Jurkat, Clone E6-1 (cell line): ENCODE results near the gene TMEM273.

Source experiments
- DNase-seq: peaks from one replicate; pipeline ENCODE4 v3.0.0-alpha.2; 2011; ENCODE audit warnings: low read depth, low spot score
- H3K4me3 ChIP-seq: 2 replicates; pipeline ENCODE4 v1.5.1; 2011; ENCODE audit warnings: mild to moderate bottlenecking, low read length, control low read depth, moderate library complexity

Gene TMEM273

DNA sequence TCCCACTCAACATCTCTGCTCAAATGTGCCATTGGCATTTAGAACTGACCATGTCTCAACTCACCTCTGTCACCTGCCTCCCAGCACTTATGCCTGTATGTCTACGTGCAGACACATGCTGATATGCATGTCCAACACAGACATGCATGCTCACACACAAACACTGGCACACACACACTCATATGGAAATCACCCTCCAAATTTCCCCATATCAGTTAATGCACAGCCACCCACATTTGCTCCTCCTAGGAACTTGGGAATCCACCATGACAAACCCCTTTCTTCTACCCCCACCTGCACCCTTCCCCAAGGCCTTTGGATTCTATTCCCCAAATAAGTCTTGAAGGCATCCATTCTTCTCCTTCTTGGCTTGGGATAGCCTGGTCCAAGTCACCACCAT is 58.8 kb downstream of the TMEM273 start:
- DNase-seq: no peak
- no peak overlapping the region for H3K4me3 ChIP-seq

DNA sequence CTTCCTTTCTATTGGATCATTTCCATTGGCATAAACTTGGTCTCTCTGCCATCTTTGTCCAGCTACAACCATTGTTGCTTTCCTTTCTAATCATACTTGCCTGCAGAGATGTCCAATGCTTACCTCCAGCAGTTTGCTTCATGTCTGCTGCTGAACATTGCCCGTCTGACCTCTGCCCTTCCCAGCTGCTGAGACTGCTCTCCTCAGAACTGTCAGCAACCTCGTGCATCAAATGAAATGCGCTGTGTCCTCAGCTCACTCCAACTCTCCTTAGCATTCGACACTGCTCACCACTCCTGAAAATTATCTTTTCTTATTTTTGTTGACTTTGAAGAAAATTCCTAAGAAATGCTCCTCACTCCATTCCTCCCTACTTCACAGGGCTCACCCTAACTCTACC is 59.3 kb downstream of the TMEM273 start:
- no peak for DNase-seq
- H3K4me3 ChIP-seq: no peak overlapping the region

DNA sequence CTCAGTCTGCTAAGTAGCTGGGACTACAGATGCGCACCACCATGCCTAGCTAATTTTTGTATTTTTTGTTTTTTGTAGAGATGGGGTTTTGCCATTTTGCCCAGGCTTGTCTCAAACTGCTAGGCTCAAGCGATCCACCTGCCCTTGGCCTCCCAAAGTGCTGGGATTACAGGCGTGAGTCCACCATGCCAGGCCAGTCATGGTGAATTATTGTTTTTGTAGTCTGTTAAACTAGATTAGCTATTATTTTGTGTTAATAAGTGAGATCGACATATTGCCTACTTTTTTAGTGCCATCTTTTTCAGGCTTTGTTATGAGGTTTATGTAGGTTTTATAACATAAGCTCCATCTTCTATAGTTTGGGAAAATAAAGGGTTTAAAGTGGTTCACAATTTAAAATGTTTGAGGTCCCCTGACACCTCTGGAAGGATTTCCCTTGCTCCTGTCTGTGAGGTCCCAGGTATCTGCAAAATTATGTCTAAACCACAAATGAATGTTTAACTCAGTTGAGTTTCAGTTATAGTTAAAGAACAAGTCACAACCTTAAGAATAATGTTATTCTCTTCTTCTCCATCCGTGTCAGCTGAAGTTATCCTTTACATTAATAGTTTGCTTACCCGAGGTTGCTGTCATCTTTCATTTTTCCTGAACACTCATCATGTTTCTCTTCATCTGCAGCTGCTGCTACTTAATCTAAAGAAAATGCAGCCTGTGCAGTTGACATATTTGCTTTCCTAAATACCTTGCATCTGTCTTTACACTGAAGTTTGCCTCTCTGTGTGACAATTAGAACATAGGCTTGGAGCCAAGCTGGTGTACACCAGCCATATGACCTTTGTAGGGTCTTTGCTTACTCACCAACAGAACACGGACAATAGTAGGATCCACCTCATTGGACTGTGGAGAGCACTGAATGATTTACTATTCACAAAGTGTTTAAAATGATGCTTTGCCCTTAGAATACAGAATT is 63.9 kb downstream of the TMEM273 start:
- H3K4me3 ChIP-seq: no peak overlapping the region
- DNase-seq: no peak

DNA sequence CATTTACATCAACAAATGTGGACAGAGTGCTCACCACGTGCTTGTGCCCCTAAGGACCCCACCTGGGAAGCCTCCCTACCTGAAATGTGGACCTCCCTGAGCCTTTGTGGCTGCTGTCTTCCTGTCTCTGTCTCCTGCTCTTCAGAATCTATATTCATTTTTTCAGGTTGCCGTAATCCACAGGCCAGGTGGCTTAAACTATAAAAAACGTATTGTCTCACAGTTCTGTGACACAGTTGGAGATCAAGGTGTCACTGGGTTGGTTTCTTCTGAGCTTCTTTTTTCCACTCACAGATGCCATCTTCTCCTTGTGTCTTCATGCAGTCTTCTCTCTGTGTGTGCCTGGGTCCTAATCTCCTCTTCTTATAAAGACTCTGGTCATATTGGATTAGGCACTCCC is 67.3 kb downstream of the TMEM273 start:
- DNase-seq: no peak
- no peak overlapping the region for H3K4me3 ChIP-seq

DNA sequence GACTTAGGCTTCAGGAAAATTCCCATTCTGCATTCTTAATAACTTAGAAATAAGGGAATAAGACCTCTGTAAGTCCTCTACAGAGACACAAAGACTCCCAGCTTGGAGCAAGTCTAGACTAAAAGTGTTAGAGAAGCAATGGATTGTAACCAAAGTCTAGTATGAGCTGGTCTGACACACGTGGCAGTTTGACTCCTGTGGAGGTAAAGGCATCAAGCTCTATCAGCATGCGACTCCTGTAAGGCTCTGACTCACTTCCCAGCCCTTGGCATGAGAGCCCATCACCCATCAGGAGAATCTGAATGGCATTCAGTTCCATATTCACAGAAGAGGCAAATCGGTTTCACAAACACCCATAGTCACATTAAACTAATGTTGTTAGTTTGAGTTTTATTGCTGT is 68.4 kb downstream of the TMEM273 start:
- no peak for DNase-seq
- H3K4me3 ChIP-seq: no peak overlapping the region

DNA sequence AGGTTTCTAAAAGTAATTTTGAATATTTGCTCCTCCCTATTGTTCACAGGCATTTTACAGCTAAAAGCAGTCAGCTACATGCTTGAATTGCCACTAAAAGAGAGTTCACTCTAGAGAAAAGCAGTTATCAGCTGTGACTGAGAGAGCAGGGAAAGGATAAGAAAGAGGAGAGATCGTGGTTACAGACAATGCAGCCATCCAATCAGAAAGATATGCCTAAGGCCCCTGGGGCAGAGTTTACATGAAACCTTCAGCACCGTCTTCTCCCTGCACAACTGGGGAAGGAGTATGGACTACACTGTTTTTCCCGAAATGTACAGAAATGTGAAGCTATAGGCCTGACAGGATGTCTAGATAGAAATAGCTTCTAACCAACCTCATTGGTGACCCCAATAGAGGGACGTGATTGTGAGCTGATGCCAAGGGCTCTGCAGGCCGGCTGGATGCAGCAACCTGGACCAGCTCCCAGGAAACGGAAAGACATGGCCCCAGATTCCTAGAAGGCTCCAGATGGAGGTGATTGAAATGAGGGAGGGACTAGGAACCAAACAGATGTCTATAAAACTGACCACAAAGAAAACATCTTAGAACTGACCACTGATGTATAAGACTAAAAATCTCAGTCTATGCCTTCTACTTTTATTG is 69.6 kb downstream of the TMEM273 start:
- H3K4me3 ChIP-seq: no peak overlapping the region
- DNase-seq: no peak

DNA sequence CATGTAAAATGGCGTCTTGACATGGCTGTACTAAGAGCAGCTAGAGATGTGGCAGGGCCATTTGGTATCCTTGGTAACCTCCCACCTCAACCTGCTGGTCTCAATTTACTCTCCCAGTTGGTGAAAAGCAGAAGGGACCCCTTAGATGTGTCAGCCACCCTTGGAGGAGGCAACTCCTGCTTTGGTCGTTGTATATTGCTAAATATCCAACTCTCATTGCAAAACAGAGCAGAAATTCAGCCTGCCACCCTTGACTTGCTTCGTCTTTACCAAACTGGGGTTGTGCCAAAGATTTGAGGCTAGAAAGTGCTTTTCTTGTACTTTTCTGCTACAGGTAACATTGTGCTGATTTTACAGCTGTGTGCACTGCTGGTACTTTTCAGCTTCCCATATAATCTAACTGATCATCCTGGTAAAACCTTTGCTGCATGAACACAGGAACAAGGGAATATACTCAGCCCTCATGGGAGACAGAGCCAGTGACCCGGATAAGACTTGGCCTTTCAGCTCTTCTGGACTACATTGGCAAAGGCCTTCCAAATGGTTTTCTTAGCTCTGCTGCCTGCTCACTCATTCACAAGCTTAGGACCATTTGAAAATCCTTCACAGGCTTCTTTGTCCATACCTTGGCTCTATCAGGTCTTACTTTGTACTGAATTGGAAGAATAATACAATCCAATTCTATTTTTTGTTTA is 70.7 kb downstream of the TMEM273 start:
- no peak for DNase-seq
- no peak overlapping the region for H3K4me3 ChIP-seq

DNA sequence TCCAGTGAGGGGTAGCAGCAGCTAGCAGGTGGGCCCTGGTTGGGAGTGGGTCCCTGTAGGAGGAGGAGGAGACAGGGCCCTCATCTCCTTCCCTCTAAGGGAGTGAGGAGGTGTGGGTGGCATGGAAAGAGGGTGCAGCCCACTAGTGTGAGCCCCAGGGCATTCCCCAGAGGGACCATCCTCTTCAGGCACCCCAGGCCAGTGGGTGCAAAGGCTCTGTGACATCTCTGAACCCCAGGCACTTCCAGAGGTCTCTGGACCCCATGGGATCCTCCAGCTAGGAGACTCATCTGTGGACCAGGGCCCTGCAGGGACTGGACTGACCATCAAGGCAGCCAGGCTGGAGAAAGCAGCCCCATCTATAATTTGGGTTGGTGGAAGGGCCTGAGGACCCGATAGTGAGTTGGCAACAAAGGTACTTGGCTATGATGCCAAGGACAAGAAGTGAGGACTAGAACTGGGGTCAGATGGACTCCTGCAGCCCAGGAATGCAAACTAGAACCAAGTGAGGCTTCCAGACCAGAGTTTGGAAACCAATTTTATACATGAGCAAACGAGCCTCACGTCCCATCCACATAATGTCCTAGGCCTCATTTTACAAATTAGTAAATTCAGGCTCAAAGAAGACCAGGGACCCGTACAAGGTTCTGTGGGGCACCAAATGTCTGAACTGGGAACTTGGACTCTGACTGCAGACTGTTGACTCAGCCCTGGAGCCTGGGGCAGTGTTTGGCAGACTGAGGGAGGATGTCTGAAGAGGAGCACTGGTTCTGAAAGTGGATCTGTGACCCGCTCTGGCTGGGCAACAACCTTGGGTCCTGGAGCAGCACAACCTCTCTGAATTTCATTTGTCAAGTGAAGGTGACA is 71.4 kb downstream of the TMEM273 start:
- no peak overlapping the region for H3K4me3 ChIP-seq
- DNase-seq: no peak

DNA sequence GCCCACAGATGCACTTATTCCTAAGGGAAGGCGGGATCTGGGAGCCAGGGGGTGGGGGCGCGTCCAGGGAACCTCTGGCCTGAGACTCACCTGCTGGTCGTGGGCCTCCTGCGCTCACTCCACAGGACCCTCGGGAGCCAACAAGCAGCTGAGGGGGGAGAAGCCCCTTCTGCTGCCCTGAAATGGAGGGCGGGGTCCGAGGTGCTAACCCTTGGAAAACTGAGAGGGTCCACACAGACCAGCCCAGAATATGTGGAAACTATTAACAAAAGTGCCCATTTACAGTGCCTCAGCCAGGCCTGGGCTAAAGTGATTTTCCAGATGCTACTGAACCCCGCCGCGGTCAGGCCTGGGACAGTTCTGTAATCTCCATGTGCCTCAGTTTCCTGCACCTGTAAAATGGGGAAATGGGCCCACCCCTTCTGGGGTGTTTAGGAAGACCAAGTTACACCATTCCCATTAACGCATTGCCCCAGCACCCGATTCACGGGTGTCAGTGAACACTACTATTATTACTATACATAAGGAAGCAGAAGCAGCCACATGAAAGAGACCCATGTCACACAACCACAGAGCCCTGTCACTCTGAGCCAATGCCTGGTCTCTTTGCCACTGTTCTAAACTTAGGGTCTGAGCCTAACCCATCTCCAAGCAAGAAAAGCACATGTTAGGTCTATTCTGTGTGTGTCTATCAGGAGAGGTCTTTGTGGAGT is 72.2 kb downstream of the TMEM273 start:
- peak; percentile 42 for DNase-seq
- no peak overlapping the region for H3K4me3 ChIP-seq

DNA sequence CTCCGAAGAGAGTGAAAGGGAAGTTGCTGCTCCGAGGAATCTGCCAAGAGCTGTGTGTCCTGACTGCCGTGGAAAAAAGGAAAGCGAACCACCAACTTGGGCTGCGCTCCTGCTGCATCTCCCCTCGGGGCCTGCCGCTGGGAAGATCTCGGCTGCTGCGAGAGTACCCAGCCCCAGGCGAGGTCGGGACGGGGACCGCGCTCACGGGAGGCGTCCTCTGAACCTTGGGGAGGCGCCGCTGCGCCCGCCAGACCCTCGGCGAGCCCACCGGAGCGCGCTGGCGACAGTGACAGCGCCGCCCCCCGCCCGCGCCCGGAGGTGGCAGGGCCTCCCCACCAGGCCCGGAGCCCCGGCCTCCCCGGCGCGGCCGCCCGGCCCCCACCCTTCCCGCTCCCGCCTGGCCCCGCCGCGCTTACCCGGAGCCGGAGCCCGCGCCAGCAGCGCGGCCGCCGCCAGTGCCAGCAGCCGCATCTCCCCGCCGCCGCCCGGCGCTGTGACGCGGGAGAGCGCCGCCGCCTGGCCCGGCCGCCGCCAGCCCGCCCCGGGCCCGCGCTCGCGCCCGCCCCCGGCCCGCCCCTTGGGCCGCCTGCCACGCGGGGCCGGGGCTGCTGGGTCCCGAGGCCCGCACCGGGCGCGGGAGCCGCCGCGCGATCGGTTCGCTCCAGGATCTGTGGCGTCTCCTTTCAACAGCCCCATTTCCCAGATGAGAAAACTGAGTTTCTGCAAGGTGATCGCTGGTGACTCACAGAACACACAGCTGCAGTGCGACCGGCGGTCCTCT is 73.0 kb downstream of the TMEM273 start, which contains the start of gene VSTM4:
TSS of gene VSTM4 (minus strand) at position 508 of the 781 bp plus-strand sequence. CDS start at position 471, 37 bp downstream.
- DNase-seq: no peak
- H3K4me3 ChIP-seq: no peak within 1 kb of the TSS

DNA sequence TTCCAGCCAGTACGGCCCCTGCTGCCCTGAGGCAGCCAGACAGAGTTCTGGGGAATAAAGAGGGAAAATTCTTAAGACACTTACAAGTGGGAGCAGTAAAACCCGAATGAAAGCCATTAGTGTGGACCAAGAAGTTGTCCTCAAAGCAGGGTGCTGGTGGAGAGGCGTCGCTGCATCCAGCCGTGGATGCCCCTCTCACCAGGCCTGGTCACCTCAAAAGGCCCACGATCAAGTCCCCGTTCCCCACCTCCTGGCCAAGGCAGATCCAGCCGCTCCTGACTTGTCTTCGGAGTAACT is 73.5 kb downstream of the TMEM273 start:
- no peak overlapping the region for H3K4me3 ChIP-seq
- DNase-seq: no peak

DNA sequence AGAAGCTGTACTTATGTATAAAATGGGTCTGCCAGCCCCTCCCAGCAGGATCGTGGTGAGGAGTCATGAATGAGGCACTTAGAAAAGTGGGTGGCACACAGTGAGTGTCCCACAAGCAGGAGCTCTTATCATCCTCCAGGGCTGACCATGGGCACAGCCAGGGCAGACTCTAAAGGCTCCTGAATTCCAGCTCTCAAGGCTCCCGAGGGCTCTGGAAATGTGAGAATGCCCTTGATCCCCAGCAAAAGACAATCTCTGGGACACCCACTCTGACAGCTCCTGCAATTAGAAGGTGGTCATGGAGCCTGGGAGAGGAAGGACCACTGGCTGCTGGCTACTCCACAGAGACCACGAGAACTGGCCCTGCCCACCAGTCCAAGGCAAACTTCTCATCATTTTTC is 74.5 kb downstream of the TMEM273 start:
- H3K4me3 ChIP-seq: no peak overlapping the region
- DNase-seq: no peak

DNA sequence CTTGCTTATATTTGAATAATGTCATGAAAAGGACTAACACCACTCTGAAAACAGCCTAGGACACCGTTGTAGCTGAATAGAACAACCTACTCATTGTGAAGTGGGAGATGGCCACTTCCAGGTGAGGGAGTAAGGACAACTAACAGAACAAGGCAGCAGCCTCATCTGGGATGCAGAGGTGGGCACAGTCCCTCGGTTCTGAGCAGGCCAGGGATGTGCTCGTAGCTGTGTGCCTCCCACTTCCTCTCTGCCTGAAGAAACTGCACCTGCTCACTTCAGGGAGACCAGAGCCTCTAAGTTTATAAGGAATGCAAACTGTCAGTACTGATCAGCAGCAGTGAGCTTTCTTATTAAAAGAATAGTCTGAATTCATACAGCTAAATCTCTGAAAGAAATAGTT is 75.3 kb downstream of the TMEM273 start:
- no peak for DNase-seq
- H3K4me3 ChIP-seq: no peak overlapping the region

DNA sequence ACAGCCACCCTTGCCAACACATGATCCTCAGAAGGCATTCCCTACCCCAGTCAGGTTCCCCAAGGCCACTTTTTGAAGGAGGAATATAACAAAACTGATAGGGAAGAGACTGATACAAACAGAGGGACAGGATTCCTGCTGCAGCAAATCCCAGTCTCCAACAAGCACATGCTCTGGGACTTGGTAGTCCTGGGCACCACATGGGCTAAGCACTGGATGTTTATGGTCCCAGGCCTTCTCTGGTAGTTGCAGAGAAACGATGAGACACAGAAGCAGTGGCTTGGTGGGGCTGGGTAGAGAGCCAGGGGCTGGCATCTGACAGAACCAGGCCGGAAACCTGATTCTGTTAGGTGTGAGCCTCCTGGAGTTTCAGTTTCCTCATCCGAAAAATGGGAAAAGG is 76.1 kb downstream of the TMEM273 start:
- DNase-seq: no peak

DNA sequence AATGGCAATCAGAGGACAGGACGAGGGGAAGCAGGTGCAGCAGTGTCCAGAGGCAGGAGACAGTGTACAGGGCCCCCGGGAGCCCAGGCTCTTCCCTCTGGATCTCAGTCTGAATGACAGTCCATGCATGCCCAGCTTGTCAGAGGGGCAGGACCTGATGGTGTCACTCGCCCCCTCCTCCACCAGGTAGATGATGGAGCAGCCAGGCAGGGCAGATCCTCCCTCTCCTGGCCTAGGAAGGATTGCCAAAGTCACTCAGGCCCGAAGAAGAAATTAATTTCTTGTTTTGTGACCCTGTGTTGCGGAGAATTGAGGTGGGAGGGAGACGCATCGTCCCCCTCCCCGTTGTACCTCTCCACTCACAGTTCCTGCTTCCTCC is 76.9 kb downstream of the TMEM273 start:
- no peak overlapping the region for H3K4me3 ChIP-seq
- no peak for DNase-seq

More for the DNA sequence above, 76.1 kb downstream of the TMEM273 start:
- H3K4me3 ChIP-seq: no peak overlapping the region

DNA sequence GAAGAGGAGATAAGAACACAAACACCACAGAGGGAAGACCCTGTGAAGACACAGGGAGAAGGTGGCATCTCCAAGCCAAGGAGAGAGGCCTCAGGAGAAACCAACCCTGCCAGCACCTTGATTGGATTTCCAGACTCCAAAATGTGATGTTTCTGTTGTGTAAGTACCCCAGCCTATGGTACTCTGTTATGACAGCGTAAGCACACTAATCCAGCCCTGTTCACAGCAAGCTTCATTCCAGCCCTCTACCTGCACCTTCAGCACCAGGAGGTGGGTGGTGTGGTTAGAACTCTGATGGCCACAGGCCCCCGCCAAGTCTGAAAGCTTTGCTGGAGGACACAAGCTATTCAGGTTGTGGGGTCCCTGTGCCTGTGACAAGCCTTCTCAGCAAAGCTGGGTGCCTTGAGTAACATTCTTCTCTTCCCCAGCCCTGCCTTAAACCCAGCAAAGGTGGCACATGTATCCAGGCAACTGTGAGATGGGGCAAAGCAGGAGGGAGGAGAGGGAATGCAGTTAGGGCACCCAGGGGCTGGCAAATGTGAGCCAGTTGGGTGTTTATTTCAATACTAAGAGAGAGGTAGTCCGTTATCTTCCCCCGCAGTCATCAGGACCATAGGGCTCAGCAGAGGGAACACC is 77.4 kb downstream of the TMEM273 start:
- H3K4me3 ChIP-seq: no peak overlapping the region
- no peak for DNase-seq

DNA sequence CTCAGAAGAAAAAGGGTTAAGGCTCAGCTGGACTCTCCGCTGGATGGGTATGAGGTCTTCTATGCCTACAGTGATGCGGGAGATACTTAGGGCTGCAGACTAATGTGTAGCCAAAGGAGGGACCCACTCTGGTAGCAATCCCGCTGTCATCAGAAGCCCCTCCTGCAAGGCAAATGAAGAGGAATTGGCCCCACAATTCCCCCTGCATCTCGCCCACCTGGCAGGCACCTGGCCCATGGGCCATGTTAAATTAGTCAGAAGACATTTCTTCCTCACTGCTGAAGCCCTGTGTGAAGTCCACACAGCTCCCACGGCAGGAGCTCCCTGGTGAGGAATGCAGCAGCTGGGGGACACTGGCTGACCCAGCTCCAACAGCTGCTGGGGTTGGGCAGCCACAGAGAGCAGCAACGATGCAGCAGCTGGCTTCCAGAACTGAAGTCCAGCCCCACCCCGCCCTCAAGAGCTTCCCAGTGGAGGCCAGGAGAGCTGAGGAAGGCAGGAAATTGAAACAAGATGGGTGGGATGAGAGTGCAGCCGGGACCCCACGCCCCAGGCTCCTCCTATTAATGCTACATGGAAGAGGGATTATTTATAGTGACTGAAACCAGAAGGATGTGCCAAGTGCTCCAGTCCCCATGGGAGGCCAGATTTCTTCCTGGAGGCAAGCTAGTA is 78.4 kb downstream of the TMEM273 start:
- no peak overlapping the region for H3K4me3 ChIP-seq
- DNase-seq: no peak
